ENCODE results near the gene EGF.
"Not testable (repeated sequence)": the region's sequence is repeated elsewhere in the genome, so short reads cannot be mapped to it uniquely, and the experiment has no call there.

Gene EGF

DNA sequence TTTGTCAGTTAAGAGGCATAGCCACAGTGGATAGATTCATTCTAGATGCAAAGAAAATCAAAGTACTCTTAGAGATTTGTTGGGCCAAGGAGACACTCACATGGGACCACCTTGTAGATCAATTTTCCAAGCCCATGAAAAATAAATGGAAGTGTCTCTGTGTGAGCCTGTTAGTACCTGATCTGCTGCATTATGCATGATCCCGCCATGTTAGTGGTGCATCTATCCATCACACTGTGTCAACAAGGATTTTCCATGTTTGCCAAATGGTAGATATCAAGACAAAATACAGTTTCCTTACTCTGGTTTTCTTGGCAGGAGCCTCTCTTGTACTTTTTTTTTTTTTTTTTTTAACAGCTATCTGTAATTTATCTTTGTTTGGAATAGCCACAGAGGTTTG lies 112.4 kb downstream of the EGF start:
- H3K36me3 Mint-ChIP-seq (ENCODE audit: low read depth): no peaks in the 10 kb centered on the region
- peaks cover 11% of the 10 kb centered on the region for H3K4me1 Mint-ChIP-seq (ENCODE audit: low read depth)
- peaks cover 90% of the 10 kb centered on the region for H3K27me3 Mint-ChIP-seq
- no peaks in the 10 kb centered on the region for H3K9me3 Mint-ChIP-seq
- intact Hi-C loops (cut with micrococcal nuclease): no loop called here
- H3K4me3 Mint-ChIP-seq: no peak overlapping the region
- no peak overlapping the region for H3K27ac Mint-ChIP-seq

DNA sequence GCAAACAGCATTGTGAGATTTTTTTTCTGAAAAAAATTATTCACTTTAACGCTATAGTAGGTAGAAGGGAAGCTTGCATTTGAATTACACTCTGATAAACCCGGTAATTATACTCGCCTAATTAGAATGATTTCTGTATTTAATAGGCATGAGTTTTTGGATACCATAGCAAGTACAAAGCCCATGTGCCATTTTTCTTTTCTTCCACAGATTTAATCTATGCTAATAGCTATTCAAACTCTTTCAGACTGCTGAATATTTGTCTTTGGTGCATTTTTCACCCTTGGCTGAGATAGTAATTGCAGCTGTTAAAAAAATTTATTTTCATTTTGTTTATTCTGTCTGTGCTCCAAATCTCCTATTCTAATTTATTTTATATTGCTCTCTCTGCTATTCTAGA lies 113.0 kb downstream of the EGF start:
- intact Hi-C loops (cut with micrococcal nuclease): no loop called here
- no peaks in the 10 kb centered on the region for H3K9me3 Mint-ChIP-seq
- H3K27ac Mint-ChIP-seq: no peak overlapping the region
- H3K4me3 Mint-ChIP-seq: no peak overlapping the region
- H3K27me3 Mint-ChIP-seq: peaks cover 90% of the 10 kb centered on the region
- peaks cover 4% of the 10 kb centered on the region for H3K4me1 Mint-ChIP-seq (ENCODE audit: low read depth)
- no peaks in the 10 kb centered on the region for H3K36me3 Mint-ChIP-seq (ENCODE audit: low read depth)

DNA sequence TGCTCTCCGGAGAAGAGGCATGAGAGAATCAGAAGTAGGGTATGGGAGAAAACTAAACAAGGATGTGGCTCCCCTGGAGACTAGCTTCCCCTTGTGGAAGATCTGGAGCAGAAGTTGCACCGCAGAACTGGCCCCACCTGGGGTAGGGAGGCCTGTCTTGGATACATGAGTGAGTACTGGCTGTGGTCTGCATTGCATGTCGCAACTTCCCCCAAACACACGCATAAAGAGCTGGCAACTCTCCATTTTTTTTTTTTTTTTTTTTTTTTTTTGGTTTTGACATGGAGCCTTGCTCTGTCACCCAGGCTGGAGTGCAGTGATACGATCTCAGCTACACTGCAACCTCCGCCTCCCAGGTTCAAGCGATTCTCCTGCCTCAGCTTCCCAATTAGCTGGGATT lies 119.9 kb downstream of the EGF start:
- H3K4me3 Mint-ChIP-seq: no peak overlapping the region
- peaks cover 38% of the 10 kb centered on the region for H3K4me1 Mint-ChIP-seq (ENCODE audit: low read depth)
- H3K27me3 Mint-ChIP-seq: peaks cover 90% of the 10 kb centered on the region
- no peaks in the 10 kb centered on the region for H3K36me3 Mint-ChIP-seq (ENCODE audit: low read depth)
- no peaks in the 10 kb centered on the region for H3K9me3 Mint-ChIP-seq
- no peak overlapping the region for H3K27ac Mint-ChIP-seq
- intact Hi-C loops (cut with micrococcal nuclease): no loop called here

DNA sequence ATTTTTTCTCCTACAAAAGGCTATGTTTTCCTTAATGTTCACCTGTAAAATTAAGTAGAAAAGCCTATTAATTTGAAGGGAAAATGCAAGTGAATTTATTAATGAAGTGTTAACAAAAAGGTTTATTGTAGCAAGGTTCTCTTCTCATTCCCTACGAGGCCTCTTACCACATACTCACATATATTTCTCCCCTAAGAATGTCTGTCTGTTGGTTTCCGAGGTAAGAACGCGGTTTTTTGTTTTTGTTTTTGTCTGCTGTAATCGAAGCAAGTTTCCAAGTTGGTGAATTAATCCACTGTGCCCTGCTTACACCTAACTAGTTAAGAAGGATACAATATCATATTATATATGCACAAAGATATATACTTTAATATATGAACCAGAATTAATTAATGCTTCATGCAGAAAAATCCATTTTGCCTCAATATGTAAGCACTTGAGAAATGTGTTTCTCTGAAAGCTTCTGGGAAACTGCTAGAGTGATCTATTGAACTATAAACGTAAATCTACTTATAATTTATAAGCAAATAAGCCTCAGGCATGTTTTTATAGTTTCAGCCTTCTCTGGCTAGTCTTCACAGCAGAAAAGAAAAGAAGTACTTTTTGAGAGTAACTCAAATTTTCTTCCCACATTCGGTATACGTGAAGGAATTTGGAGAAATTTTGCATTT lies 120.8 kb downstream of the EGF start:
- Mint-ChIP-seq H3K9me3 (no peaks in the 10 kb centered on the region), H3K4me3 (no peak overlapping the region), H3K27ac (no peak overlapping the region), H3K4me1 (ENCODE audit: low read depth) (peaks cover 38% of the 10 kb centered on the region), H3K27me3 (peaks cover 92% of the 10 kb centered on the region), H3K36me3 (ENCODE audit: low read depth) (no peaks in the 10 kb centered on the region)
- intact Hi-C loops (cut with micrococcal nuclease): no loop called here

DNA sequence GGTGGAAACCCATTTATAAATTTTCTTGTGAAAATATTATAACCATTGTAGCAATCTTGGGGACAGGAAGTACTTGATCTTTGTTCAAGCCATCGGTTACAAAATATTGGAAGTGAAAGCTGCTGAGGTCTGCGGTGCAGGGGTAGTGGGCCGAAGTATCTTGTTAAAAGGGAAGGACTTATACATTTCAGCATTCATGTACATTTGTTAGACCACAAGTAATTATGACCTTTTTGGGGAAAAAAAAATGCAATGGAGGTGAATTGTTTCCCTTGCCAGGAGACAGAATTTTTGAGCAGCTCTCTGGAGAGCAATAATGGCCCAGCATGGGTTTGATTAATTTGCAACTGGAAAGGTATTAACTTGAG lies 121.3 kb downstream of the EGF start:
- Mint-ChIP-seq H3K27ac (no peak overlapping the region), H3K36me3 (ENCODE audit: low read depth) (no peaks in the 10 kb centered on the region), H3K4me1 (ENCODE audit: low read depth) (peaks cover 38% of the 10 kb centered on the region), H3K4me3 (no peak overlapping the region), H3K27me3 (peaks cover 91% of the 10 kb centered on the region), H3K9me3 (no peaks in the 10 kb centered on the region)
- intact Hi-C loops (cut with micrococcal nuclease): no loop called here

DNA sequence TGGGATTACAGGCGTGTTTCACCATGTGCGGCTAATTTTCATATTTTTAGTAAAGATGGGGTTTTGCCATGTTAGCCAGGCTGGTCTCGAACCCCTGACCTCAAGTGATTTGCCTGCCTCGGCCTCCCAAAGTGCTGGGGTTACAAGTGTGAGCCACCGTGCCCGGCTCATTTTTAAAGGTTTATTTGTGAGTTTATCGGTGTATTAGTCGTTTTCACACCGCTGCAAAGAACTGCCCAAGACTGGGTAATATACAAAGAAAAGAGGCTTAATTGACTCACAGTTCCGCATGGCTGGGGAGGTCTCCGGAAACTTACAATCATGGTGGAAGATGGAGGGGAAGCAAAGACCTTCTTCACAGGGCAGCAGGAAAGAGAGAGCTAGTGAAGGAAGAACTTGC lies 126.5 kb downstream of the EGF start:
- intact Hi-C loops (cut with micrococcal nuclease); H3K9me3 Mint-ChIP-seq; H3K36me3 Mint-ChIP-seq (ENCODE audit: low read depth); H3K4me3 Mint-ChIP-seq; H3K27ac Mint-ChIP-seq: not testable (repeated sequence)
- Mint-ChIP-seq H3K4me1 (ENCODE audit: low read depth) (peaks cover 20% of the 10 kb centered on the region), H3K27me3 (peaks cover 91% of the 10 kb centered on the region)

DNA sequence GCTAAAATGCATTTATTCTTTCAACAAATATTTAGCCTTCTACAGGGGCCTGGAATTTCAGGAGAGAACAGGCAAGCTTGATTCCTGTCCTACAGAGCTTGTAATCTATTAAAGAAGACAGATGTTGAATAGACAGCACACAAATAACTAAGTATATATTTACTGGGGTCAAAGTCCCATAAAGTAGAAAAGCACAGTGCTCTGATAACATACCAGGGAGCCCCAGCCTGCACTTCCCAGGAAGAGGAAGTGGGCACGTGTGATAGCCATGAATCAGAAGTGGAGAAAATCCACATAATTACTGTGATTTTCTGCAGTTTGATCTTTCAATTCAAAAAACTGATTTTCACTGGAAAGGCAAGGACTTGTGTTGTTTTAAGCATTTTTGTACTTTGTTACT lies 129.1 kb downstream of the EGF start:
- H3K27me3 Mint-ChIP-seq: peaks cover 89% of the 10 kb centered on the region

DNA sequence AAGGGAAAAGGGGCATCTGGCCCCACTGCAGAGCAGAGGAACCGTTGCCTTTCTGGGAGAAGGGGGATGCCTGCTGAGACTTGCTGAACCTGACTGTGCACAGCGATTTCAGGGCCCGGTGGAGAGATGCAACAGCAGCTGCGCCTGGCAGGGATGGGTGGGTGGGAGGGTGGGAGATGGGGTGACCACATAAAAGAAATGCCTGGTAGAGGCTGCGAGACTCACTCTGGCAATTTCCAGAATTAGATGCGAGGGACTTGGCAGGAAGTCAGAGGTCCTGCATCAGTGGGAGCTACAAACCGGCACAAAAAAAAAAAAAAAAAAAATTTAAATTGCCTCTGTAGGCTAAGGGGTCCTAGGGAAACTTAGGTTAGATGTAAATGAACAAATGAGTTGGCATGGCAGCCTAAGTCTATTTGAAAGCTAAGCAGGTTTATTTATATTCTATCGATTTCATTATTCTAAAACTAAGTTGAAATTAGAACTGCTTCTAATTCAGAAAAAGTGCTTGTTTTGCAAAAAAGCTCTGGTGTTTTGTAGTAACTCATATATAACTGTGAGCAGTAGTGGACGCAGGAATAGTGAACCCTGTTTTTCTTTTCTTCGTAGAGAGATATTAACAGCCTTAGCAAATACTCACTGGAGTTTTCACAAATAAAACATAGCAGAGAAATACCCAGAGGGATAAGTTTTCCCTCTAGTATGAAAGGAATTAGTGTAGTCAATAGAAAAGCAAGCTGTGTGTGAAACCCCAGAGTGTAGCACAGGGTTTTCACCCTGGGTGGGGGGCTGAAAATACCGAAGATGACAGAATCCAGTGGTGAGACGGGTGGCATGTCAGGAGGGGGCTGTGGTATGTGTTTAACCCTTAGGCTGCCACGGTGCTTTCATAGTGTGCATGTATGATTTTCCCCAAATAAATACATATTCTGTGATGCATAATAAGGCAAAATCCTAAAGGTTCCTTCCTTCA lies 130.1 kb downstream of the EGF start:
- Mint-ChIP-seq H3K27ac (no peak overlapping the region), H3K27me3 (peaks cover 88% of the 10 kb centered on the region), H3K9me3 (no peaks in the 10 kb centered on the region), H3K4me3 (no peak overlapping the region), H3K36me3 (ENCODE audit: low read depth) (no peaks in the 10 kb centered on the region), H3K4me1 (ENCODE audit: low read depth) (peaks cover 5% of the 10 kb centered on the region)
- intact Hi-C loops (cut with micrococcal nuclease): no loop called here

More for the DNA sequence above, 129.1 kb downstream of the EGF start:
- H3K4me1 Mint-ChIP-seq (ENCODE audit: low read depth): peaks cover 5% of the 10 kb centered on the region
- no peak overlapping the region for H3K4me3 Mint-ChIP-seq
- H3K9me3 Mint-ChIP-seq: no peaks in the 10 kb centered on the region
- H3K36me3 Mint-ChIP-seq (ENCODE audit: low read depth): no peaks in the 10 kb centered on the region
- H3K27ac Mint-ChIP-seq: no peak overlapping the region
- intact Hi-C loops (cut with micrococcal nuclease): no loop called here

DNA sequence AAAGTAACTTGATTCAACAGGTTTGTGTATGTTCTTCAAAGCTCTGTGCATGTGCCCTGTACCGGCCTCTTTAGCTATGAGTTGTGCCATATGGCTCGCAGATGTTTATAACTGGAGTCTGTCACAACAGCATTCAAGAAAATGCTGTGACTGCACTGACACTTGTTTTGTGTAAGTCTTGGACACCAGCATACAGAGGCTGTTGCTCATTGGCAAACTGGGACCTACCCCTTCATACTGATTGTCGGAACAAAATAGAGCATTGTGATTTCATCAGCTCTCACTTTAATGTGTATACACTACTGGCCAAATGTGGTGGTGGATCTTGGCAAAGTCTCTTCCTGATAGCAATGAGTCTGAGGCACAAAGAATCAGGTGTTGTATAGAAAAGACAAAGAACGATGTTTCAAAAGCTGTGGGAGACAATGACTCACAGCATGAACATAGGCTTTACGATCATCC lies 133.9 kb downstream of the EGF start:
- H3K4me1 Mint-ChIP-seq (ENCODE audit: low read depth): peaks cover 5% of the 10 kb centered on the region
- H3K27me3 Mint-ChIP-seq: peaks cover 80% of the 10 kb centered on the region
- intact Hi-C loops (cut with micrococcal nuclease): no loop called here
- H3K9me3 Mint-ChIP-seq: no peaks in the 10 kb centered on the region
- no peaks in the 10 kb centered on the region for H3K36me3 Mint-ChIP-seq (ENCODE audit: low read depth)
- no peak overlapping the region for H3K27ac Mint-ChIP-seq
- no peak overlapping the region for H3K4me3 Mint-ChIP-seq

DNA sequence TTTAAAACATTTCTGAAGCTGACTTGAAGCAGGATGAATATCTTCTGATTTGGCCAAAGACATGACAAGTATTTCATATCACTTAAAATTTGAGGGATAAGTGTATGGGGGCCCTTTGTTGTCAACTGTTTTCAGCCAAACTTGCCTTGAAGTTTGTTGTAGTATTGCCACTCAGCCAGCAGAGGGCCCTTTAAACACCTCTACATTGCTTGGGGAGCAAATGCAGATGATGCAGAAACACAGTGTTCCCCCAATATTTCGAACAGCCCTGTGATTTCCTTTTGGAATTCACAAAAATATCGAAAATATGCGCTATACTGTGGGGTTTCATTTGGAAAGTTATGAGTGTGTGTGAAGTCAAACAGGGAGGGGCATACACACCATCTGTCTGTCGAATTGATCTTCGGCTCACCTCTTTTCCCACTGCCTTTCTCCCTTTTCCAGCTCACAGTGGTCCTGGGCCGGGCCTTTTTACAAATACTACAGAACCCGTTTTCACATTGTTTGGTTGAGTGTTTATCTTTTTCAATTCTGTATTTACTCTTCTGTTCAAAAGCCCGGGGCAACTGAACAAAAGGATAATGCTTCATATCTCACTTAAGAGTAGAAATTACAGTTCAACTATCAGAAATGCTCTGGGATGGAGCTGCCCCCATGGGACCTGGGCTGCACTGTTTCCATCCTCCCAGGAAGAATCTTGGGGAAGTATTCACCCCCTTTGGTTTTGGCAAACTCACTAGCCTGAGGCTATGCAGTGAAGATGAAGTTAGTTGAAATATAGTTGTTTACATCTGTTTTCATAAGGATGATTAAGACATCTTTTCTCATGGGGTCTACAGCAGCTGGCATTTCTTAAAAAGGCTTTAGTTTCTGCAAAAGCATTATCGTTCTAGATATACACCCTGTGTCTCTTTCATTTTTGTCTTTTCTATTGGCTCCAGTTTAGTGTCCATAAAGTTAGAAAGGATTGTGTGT lies 137.6 kb downstream of the EGF start:
- Mint-ChIP-seq H3K36me3 (ENCODE audit: low read depth) (no peaks in the 10 kb centered on the region), H3K9me3 (no peaks in the 10 kb centered on the region), H3K27me3 (peaks cover 79% of the 10 kb centered on the region), H3K4me3 (no peak overlapping the region), H3K27ac (no peak overlapping the region), H3K4me1 (ENCODE audit: low read depth) (no peaks in the 10 kb centered on the region)
- intact Hi-C loops (cut with micrococcal nuclease): loop anchor here (1.0 to 5.0 kb wide), 2 partner anchors 147 to 161 kb away; partner anchors contain the start of gene ELOVL6

DNA sequence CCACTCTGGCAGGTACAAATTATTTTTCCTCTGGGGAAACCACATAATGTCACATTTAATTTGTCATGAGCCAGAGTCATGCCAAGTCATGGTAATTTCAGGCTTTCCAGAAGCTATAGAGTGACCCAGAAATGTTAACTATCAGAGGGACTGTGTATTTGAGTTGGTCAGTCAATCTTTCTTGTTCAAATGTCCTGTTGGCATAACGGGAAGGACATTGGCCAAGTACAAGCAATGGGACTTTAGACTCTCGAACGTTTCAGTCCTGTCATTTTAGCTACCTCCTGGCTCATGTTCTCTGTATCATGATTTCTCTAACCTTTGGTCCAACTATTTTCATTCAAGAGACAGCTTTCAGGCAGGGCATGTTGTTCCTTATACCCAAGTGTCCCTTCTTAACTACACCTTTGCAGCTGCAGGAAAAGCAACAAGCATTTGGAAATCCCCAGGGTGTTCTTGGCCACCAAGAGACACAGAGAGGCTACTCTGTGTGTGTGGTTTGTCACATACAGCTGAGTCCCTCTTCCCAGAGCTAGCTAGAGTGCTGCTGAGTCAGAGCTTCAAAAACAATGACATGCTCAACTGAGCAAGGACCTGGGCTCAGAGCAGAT lies 142.6 kb downstream of the EGF start:
- peaks cover 87% of the 10 kb centered on the region for H3K27me3 Mint-ChIP-seq
- H3K4me3 Mint-ChIP-seq: no peak overlapping the region
- peaks cover 12% of the 10 kb centered on the region for H3K4me1 Mint-ChIP-seq (ENCODE audit: low read depth)
- intact Hi-C loops (cut with micrococcal nuclease): loop anchor here (5.0 kb wide), 1 partner anchor 82 kb away; no protein-coding TSS in a partner anchor
- H3K36me3 Mint-ChIP-seq (ENCODE audit: low read depth): no peaks in the 10 kb centered on the region
- no peak overlapping the region for H3K27ac Mint-ChIP-seq
- no peaks in the 10 kb centered on the region for H3K9me3 Mint-ChIP-seq

DNA sequence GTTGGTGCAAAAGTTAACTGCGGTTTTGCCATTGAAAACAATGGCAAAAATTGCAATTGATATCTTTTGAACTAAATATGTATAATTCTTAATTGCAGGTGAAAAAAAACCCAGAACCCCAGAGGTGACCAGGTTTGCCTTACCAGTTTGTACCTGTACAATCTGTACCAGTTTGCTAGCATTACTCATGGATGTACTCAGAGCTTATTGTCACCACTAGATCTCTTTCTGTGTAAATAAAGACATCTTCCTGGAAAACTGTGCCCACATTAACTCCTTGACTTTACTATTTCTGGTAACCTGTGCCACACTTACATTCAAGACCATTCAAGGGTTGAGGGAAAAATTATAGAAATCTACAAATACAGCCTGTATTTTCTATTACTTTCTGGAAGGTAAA lies 146.0 kb downstream of the EGF start:
- Mint-ChIP-seq H3K27ac (no peak overlapping the region), H3K9me3 (no peaks in the 10 kb centered on the region)
- intact Hi-C loops (cut with micrococcal nuclease): loop anchor here (5.0 kb wide), 1 partner anchor 79 kb away; no protein-coding TSS in a partner anchor

DNA sequence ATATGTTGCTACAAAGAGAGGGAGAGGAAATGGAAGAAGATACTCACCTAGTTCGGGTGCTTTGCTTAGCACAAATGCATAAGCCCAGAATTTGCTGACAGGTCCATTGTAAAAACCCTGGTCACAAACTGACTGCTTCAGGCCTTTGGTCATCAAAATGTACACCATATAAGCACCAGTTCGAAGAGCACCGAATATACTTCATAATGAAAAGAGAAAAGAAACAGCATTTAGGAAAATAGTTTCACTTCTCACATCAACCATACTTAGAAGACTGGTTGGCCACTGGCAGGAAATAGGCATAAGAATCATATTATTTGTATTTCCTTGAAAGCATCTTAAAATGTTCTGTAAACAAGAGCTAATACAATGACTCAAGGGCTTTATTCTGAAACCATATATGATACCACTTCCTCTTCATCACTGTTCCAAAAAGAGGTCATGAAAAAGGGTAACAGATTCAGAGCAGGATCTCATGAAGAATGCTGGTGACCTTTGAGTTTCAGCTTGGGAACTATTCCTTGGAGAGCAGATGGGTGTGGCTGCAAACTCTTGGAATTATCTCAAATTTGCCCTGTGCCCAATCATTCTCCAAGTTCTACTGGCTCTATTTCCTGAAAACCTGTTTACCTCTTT lies 147.0 kb downstream of the EGF start:
- Mint-ChIP-seq H3K4me3 (no peak overlapping the region), H3K27me3 (peaks cover 84% of the 10 kb centered on the region), H3K27ac (no peak overlapping the region), H3K36me3 (ENCODE audit: low read depth) (no peaks in the 10 kb centered on the region), H3K9me3 (no peaks in the 10 kb centered on the region), H3K4me1 (ENCODE audit: low read depth) (peaks cover 13% of the 10 kb centered on the region)
- intact Hi-C loops (cut with micrococcal nuclease): loop anchor here (5.0 kb wide), 1 partner anchor 78 kb away; no protein-coding TSS in a partner anchor

More for the DNA sequence above, 146.0 kb downstream of the EGF start:
- Mint-ChIP-seq H3K36me3 (ENCODE audit: low read depth) (no peaks in the 10 kb centered on the region), H3K4me3 (no peak overlapping the region), H3K4me1 (ENCODE audit: low read depth) (peaks cover 13% of the 10 kb centered on the region), H3K27me3 (peaks cover 82% of the 10 kb centered on the region)
